GM12892 (cell line): ENCODE measurements around the gene RFX6.

ENCODE experiments used
- DNase-seq: peaks from one replicate; pipeline ENCODE4 v3.0.0; 2011; ENCODE audit not compliant: insufficient read length
- FAIRE-seq: peaks from 2 replicates; lab custom pipeline; 2011; peaks lifted over from hg19 to GRCh38; lab: Jason Lieb, UNC
- POLR2A ChIP-seq: IDR thresholded peaks from 2 replicates; pipeline ENCODE4 v1.6.1; 2011; ENCODE audit warnings: low read depth, low read length, control low read depth
- POLR2AphosphoS5 ChIP-seq: IDR thresholded peaks from 2 replicates; pipeline ENCODE4 v1.6.1; 2011; ENCODE audit warnings: low read depth, low read length, control low read depth
- TAF1 ChIP-seq: IDR thresholded peaks from 2 replicates; pipeline ENCODE4 v1.6.1; 2011; ENCODE audit warnings: low read depth, mild to moderate bottlenecking, control low read depth, low read length, borderline replicate concordance

Gene RFX6

DNA sequence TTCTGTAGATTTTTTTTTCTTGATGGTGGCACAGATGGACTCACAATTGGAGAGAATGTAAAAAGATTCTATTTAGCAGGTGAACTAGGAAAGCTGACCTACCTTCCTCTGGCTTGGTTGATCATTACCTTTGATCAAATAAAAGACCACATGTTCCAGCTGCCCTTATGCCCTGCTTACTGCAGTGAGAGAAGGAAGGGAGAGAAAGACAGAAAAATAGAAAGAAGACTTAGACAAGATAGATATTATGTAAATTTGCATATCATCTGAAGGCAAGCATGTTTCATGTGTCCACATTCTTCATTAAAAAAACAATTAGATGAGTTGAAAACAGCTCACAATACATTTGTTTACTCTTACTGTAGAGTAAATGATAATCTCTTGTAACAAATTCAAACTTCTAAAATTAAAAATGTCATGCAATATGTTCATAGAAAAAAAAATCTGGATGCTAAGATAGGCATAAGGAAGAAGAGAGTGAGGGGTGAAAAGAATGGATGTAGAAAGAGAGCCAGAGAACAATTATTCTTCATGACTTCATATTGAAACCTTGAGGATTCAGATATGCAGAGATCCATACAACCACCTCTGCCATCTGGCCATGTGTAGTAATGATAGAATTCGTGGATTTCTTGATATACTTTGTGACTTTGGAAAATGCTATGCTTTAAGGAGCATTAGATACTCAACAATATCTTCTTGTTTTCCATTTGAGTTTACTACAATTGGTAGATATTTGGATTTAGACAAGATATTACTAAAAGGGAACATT lies 71.7 kb downstream of the RFX6 start:
- no peak for FAIRE-seq
- DNase-seq = no peak

DNA sequence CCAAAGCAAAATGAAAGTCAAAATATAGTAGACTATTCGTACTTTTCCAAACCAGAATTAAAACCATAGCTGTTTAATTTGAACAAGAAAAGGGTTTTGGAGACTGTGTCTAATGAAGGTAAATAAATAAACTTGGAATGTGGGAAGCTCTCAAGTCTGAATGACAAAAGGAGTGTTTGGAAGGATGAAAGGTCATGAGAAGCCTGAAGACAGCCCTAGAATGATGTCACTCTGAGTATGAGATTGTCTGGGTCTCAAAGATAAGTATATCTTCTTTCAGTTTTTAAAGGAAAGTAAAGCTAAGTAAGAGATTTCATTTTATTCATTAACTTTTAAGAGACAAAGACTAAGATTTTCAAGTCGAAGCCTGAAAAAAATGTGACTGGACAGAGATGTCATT lies 72.9 kb downstream of the RFX6 start:
- TF ChIP-seq TAF1 (no peak), POLR2AphosphoS5 (no peak), POLR2A (no peak)
- DNase-seq (no peak), FAIRE-seq (no peak)

More for the DNA sequence above, 71.7 kb downstream of the RFX6 start:
- TF ChIP-seq POLR2A (no peak), TAF1 (no peak), POLR2AphosphoS5 (no peak)

DNA sequence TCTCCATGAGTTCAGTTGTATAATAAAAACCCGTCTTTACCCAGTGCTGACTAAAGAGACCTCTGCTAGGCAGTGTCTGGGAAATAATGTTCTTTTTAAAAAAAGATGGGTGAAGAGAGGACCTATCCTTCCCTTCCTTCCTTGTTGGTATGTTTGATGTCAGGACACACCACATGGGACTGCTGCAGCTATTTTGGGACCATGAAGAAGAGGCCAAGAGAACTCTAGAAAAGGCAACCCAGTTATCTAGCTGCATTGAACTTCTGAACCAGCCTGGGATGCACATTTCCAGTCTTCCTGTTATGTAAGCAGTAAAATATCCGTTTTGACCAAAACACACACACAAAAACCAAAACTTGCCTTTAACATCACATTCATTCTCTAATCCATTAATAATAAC lies 77.3 kb downstream of the RFX6 start:
- no peak for DNase-seq
- no peak for TF ChIP-seq POLR2A
- TF ChIP-seq POLR2AphosphoS5 = no peak
- TF ChIP-seq TAF1 = no peak
- FAIRE-seq = no peak

DNA sequence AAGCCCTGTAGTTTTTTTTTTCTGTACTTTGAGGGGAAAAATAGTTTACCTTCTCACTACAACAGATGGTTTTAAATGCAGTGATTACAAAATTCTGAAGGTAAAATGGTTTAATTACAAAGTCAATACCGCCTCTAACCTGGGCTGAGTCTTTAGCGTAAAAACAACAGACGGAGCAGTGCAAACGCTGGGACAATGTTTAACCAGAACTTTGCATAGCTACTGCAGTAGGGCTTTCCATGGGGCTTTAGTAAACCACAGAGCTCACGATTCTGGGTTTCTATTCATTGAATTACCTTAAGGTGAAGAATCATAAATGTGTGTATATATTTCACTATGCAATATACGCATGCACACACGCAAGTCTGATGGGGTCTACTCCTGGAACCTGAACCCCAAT lies 77.9 kb downstream of the RFX6 start:
- DNase-seq = no peak
- no peak for TF ChIP-seq TAF1
- no peak for TF ChIP-seq POLR2AphosphoS5
- FAIRE-seq = no peak

DNA sequence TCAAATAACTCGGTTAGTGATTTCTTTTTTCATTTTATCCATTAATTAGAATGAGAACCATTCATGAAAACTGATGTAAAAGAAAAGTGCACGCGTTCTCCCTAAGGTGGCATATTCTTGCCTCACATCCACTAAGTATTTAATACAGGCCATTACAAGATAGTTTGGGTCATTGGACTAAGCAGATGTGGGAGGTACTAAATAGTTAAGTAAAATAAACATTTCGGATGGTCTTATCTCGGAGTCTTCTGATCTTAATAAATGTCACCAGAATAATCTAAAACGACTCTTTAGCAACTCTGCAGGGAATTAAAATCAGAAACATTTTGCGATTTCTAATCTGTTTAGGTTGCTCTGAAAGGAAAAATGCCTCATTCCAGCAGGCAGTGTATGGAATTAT lies 78.7 kb downstream of the RFX6 start:
- FAIRE-seq (no peak), DNase-seq (no peak)
- TF ChIP-seq TAF1 = no peak
- TF ChIP-seq POLR2A = no peak
- TF ChIP-seq POLR2AphosphoS5 = no peak

DNA sequence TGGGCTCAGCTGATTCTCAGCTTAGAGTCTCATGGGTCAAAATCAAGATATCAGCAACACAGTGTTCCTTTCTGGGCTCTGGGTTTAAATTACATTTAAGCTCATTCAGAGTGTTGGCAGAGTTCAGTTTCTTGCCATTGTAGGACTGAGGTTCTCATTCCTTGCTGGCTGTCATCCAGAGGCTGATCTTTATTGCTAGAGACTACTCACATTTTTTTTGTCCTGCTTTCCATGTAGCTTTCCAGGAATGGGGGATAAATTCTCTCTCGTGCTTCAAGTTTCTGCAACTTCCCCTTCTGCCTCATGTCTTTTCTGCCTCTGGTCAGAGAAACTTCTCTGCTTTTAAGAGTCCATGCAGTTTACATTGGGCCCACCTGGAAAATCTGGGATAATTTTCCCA lies 86.9 kb downstream of the RFX6 start:
- DNase-seq (no peak), FAIRE-seq (no peak)
- TF ChIP-seq POLR2A = no peak
- TF ChIP-seq POLR2AphosphoS5 = no peak
- TF ChIP-seq TAF1 = no peak

DNA sequence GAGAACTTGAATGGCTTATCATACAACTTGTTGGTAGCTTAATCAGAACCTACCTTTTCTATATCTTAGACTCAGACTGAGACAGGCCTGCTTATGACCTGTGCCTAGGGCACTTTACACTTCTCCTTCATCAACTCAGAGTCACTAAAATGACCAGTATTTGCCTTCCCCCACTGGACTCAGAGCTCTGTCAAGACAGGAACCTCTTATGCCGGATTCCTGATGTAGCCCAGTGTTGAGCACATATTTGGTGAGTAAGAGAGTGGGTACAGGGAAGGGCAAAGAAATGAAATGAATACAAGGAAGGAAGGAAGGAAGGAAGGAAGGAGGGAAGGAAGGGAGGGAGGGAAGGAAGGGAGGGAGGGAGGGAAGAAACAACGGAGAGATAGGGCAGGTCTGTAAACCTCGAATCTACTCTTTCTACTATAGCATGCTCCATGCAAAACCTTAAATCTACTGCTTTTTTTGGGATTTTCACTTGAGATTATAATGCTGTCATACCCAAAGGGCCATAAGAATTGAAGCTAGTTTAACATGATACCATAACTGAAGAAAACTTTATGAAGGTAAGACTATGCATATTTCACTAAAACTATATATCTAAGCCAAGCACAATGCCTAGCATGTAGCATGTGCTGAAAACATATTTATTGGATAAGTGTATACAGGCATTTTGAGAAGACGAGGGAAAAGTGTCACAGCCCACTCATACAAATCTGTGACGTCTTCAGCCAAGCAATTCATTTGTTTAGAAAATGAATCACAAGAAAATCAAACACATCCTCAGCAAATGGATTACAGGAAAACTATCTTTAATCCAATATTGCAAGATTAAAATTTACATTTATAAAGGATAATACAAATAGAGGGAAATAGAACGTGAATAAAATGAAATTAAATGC lies 89.9 kb downstream of the RFX6 start:
- no peak for TF ChIP-seq POLR2A
- TF ChIP-seq POLR2AphosphoS5 = no peak
- TF ChIP-seq TAF1 = no peak
- DNase-seq (no peak), FAIRE-seq (no peak)

DNA sequence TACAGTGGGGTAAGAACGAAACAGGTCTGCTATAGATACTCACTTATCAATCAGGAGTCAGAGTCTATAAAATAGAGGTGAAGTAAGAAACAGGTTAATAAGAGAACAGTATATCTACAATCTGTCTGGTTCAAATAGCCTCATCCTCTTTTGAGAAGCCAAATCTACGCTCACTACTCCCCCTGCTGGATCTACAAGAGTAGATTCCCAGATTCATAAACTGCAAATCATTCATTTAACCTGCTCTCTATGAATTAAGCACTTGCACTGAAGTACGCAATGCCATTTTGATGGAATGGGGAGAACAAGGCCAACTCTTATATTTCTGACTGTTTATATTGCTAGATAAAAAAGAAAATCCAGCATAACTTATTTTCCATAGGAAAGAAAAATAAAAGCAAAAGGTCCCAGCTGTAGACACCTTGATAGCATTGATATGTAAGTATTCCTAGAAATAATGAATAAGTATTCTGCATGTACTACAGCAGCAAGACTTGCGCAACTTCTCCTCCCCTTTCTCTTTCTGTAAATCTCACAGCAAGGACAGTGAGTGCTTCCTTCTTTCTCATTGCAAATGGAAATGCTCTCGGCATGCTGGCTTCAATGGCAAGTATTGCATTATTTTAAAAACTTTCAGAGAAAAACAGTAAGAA lies 92.3 kb downstream of the RFX6 start:
- FAIRE-seq (peak; percentile 79), DNase-seq (no peak)
- TF ChIP-seq POLR2A (no peak), POLR2AphosphoS5 (no peak), TAF1 (no peak)

DNA sequence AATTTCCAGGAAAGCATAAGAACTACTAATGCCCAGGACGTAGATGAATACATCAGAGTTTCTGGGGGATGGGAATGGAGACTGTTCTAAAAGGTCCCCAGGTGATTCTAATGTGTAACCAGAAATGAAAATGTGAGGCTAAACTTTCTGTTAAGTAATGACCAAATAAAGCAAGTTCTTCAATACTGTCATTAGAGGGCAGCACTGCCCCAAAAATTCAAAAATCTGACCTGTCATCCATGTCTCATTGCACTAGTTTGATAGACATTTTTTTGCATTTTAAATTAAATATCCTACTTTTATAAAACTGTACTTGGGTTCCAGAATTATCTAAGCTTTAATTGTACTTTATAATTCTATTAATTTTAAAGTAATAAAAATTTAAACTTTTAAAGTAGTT lies 94.9 kb downstream of the RFX6 start:
- no peak for TF ChIP-seq POLR2A
- peak; percentile 91 for FAIRE-seq
- DNase-seq = no peak

DNA sequence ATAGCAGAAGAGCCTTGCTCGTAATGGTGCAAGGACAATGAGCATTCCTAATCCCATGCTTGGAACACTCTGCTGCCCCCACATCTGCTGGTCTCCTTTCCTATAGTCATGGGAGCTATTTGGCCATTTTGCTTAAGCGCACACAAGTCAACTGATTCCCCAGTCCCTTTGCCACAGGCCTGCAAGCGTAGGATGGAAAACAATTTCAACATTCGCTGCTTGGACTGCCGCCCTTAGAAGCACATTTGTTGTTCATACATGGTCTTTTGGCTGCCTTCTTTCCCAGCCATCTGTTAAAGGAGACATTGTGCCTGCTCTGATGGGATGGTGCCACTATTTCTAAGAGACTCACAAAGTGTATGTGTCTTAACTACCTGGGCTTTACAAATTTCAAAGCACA lies 96.9 kb downstream of the RFX6 start:
- TF ChIP-seq POLR2A (no peak), TAF1 (no peak), POLR2AphosphoS5 (no peak)
- DNase-seq = no peak
- FAIRE-seq = no peak

DNA sequence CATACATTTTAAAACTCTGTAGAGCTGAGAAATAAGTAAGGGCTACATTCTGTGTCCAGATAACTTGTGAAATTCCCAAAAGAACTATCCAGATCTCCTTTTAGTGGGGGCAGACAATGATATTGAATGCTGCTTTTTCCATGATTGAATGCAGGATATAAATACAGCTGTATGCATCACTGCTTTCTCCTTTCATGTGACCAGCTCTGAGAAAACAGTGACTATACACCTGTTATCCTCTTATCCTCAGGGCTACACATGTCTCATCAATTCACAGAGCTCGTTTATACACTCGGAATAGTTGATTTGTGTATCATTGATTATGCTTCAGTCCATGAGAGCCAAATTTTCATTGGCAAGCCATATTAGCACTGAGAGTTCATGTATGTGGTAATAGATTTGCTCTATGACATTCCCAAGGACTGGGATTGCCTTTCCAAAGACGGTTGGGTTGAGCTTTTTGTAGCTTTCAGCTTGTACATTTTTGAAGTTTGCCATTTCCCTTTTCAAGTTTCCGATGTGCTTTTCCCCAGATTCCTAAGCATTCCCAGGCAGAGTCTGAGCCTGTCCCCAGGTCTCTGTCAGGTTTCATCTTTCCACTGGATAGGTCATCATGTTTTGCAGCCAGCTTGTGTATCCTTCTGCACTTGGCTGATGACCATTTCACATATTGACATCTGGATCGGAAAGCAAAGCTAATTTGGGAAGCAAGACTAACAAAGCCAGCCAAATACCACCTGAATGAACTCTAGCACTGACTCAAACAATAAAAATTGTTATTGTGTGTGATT lies 97.7 kb downstream of the RFX6 start:
- TF ChIP-seq TAF1 (no peak), POLR2AphosphoS5 (no peak), POLR2A (no peak)
- FAIRE-seq = no peak
- no peak for DNase-seq
